Duodenal mucosa (tissue), 2 donors: ENCODE measurements around the gene HPSE2.

Experiments
- H3K27ac ChIP-seq: one replicate; pipeline ENCODE4 v1.7.0; 2013; ENCODE audit warnings: low read depth, low read length
- H3K27me3 ChIP-seq, 2 donors: one replicate each; pipeline ENCODE4 v1.7.0; 2013; ENCODE audit warnings: low read length in 2 of 2, control low read depth in 1 of 2; ENCODE audit not compliant: insufficient read depth in 2 of 2, control insufficient read depth in 1 of 2
- H3K36me3 ChIP-seq, 2 donors: one replicate each; pipeline ENCODE4 v1.7.0; 2013; ENCODE audit warnings: low read length in 2 of 2, control low read depth in 1 of 2; ENCODE audit not compliant: insufficient read depth in 2 of 2, control insufficient read depth in 1 of 2
- H3K4me1 ChIP-seq, 2 donors: one replicate each; pipeline ENCODE4 v1.7.0; 2013; ENCODE audit warnings: low read length in 2 of 2, control low read depth in 1 of 2; ENCODE audit not compliant: insufficient read depth in 2 of 2, control insufficient read depth in 1 of 2
- H3K4me3 ChIP-seq, 2 donors: one replicate each; pipeline ENCODE4 v1.7.0; 2013; ENCODE audit warnings: low read length in 2 of 2, low read depth in 1 of 2
- H3K9ac ChIP-seq, 2 donors: one replicate each; pipeline ENCODE4 v1.7.0; 2013; ENCODE audit warnings: low read length in 2 of 2, low read depth in 1 of 2
- H3K9me3 ChIP-seq, 2 donors: one replicate each; pipeline ENCODE4 v1.7.0; 2013; ENCODE audit warnings: low read length in 2 of 2, control low read depth in 1 of 2; ENCODE audit not compliant: control insufficient read depth in 1 of 2

Gene HPSE2

GRCh38 chr10:98748298-98748697 is 487.4 kb downstream of the HPSE2 start:
- Histone ChIP-seq H3K36me3 (no peaks in the 10 kb centered on the region), H3K27me3 (no peaks in the 10 kb centered on the region), H3K9me3 (no peaks in the 10 kb centered on the region), H3K4me1 (no peaks in the 10 kb centered on the region), H3K9ac (no peak overlapping the region), H3K4me3 (no peak overlapping the region), H3K27ac (no peak overlapping the region)

GRCh38 chr10:98745645-98746044 is 490.0 kb downstream of the HPSE2 start:
- Histone ChIP-seq H3K9me3 (no peaks in the 10 kb centered on the region), H3K27me3 (no peaks in the 10 kb centered on the region), H3K4me1 (no peaks in the 10 kb centered on the region), H3K4me3 (no peak overlapping the region), H3K9ac (no peak overlapping the region), H3K27ac (no peak overlapping the region), H3K36me3 (no peaks in the 10 kb centered on the region)

- H3K9ac ChIP-seq = no peak overlapping the region
- H3K4me3 ChIP-seq = no peak overlapping the region
- H3K36me3 ChIP-seq = no peaks in the 10 kb centered on the region
- H3K27me3 ChIP-seq = no peaks in the 10 kb centered on the region
- no peaks in the 10 kb centered on the region for H3K4me1 ChIP-seq
- H3K27ac ChIP-seq = no peak overlapping the region
- H3K9me3 ChIP-seq = no peaks in the 10 kb centered on the region
Measured at GRCh38 chr10:98720551-98720950, 515.1 kb downstream of the HPSE2 start.

GRCh38 chr10:98713586-98713985 is 522.1 kb downstream of the HPSE2 start:
- no peak overlapping the region for H3K27ac ChIP-seq
- no peaks in the 10 kb centered on the region for H3K36me3 ChIP-seq
- no peaks in the 10 kb centered on the region for H3K4me1 ChIP-seq
- no peak overlapping the region for H3K9ac ChIP-seq
- no peaks in the 10 kb centered on the region for H3K9me3 ChIP-seq
- no peak overlapping the region for H3K4me3 ChIP-seq
- H3K27me3 ChIP-seq = no peaks in the 10 kb centered on the region

GRCh38 chr10:98696516-98696915 is 539.1 kb downstream of the HPSE2 start:
- no peak overlapping the region for H3K9ac ChIP-seq
- no peaks in the 10 kb centered on the region for H3K9me3 ChIP-seq
- H3K4me1 ChIP-seq = no peaks in the 10 kb centered on the region
- H3K27ac ChIP-seq = no peak overlapping the region
- H3K36me3 ChIP-seq = no peaks in the 10 kb centered on the region
- no peaks in the 10 kb centered on the region for H3K27me3 ChIP-seq
- H3K4me3 ChIP-seq = no peak overlapping the region

- no peak overlapping the region for H3K27ac ChIP-seq
- no peaks in the 10 kb centered on the region for H3K9me3 ChIP-seq
- no peaks in the 10 kb centered on the region for H3K4me1 ChIP-seq
- H3K4me3 ChIP-seq = no peak overlapping the region
- H3K27me3 ChIP-seq = no peaks in the 10 kb centered on the region
- no peak overlapping the region for H3K9ac ChIP-seq
- H3K36me3 ChIP-seq = no peaks in the 10 kb centered on the region
Measured at GRCh38 chr10:98694883-98695282, 540.8 kb downstream of the HPSE2 start.

GRCh38 chr10:98694014-98694413 is 541.6 kb downstream of the HPSE2 start:
- Histone ChIP-seq H3K9me3 (peaks cover 0 to 2% of the 10 kb centered on the region in 2 donors), H3K27me3 (no peaks in the 10 kb centered on the region), H3K4me3 (no peak overlapping the region), H3K27ac (no peak overlapping the region), H3K36me3 (no peaks in the 10 kb centered on the region), H3K9ac (no peak overlapping the region), H3K4me1 (no peaks in the 10 kb centered on the region)

- H3K27me3 ChIP-seq = no peaks in the 10 kb centered on the region
- H3K27ac ChIP-seq = no peak overlapping the region
- peaks cover 2 to 6% of the 10 kb centered on the region in 2 donors for H3K9me3 ChIP-seq
- no peaks in the 10 kb centered on the region for H3K4me1 ChIP-seq
- H3K4me3 ChIP-seq = no peak overlapping the region
- H3K36me3 ChIP-seq = no peaks in the 10 kb centered on the region
- H3K9ac ChIP-seq = no peak overlapping the region
Measured at GRCh38 chr10:98687685-98688084, 548.0 kb downstream of the HPSE2 start.

GRCh38 chr10:98684019-98684899 is 551.4 kb downstream of the HPSE2 start:
- Histone ChIP-seq H3K4me1 (no peaks in the 10 kb centered on the region), H3K9me3 (peaks cover 2 to 6% of the 10 kb centered on the region in 2 donors), H3K4me3 (no peak overlapping the region), H3K36me3 (no peaks in the 10 kb centered on the region), H3K27me3 (peaks cover 0 to 3% of the 10 kb centered on the region in 2 donors), H3K9ac (no peak overlapping the region), H3K27ac (no peak overlapping the region)

- no peak overlapping the region for H3K9ac ChIP-seq
- H3K9me3 ChIP-seq = no peaks in the 10 kb centered on the region
- no peaks in the 10 kb centered on the region for H3K27me3 ChIP-seq
- no peak overlapping the region for H3K27ac ChIP-seq
- H3K36me3 ChIP-seq = no peaks in the 10 kb centered on the region
- no peak overlapping the region for H3K4me3 ChIP-seq
- no peaks in the 10 kb centered on the region for H3K4me1 ChIP-seq
Measured at GRCh38 chr10:98676895-98677294, 558.8 kb downstream of the HPSE2 start.
